SU-DHL-6 (cell line): ENCODE measurements around the gene SCN3B.

Experiments
- H2AFZ ChIP-seq: fragments of 200-600 bp; sonication (generic); 2 replicates; pipeline ENCODE4 v1.6.1; 2014; ENCODE audit warnings: low read depth, mild to moderate bottlenecking, moderate library complexity, mixed read lengths, antibody characterized with exemption, low read length; ENCODE audit not compliant: severe bottlenecking
- H3F3A ChIP-seq: fragments of 200-600 bp; shearing (Covaris generic); 2 replicates; pipeline ENCODE4 v1.6.0; 2016; ENCODE audit warnings: antibody characterized with exemption, mild to moderate bottlenecking; ENCODE audit not compliant: insufficient read depth
- H3K27ac ChIP-seq: fragments of 200-600 bp; sonication (generic); 2 replicates; pipeline ENCODE4 v1.5.1; 2016; ENCODE audit warnings: low read depth, mild to moderate bottlenecking, low read length, moderate library complexity, mixed read lengths
- H3K27me3 ChIP-seq: fragments of 200-600 bp; sonication (generic), shearing (Covaris generic); 2 replicates; pipeline ENCODE4 v1.6.0; 2014; ENCODE audit warnings: mild to moderate bottlenecking, low read length
- H3K36me3 ChIP-seq: fragments of 200-600 bp; sonication (generic); 2 replicates; pipeline ENCODE4 v1.6.1; 2014; ENCODE audit warnings: mild to moderate bottlenecking, low read length, mixed read lengths
- H3K4me2 ChIP-seq: fragments of 300-600, 200-600 bp; shearing (Covaris generic), sonication (generic); 2 replicates; pipeline ENCODE4 v1.6.0; 2014; ENCODE audit warnings: low read length, low read depth, mild to moderate bottlenecking; ENCODE audit not compliant: poor library complexity, severe bottlenecking
- H3K4me3 ChIP-seq: fragments of 200-600 bp; sonication (generic); 2 replicates; pipeline ENCODE4 v1.5.1; 2014; ENCODE audit warnings: antibody characterized with exemption, low read length, mild to moderate bottlenecking, mixed read lengths; ENCODE audit not compliant: insufficient read depth, poor library complexity, severe bottlenecking
- H3K79me2 ChIP-seq: fragments of 200-600 bp; sonication (generic); 2 replicates; pipeline ENCODE4 v1.6.1; 2014; ENCODE audit warnings: mild to moderate bottlenecking, low read length, moderate library complexity; ENCODE audit not compliant: insufficient read depth
- H3K9ac ChIP-seq: fragments of 200-600 bp; sonication (generic); 2 replicates; pipeline ENCODE4 v1.7.0; 2014; ENCODE audit warnings: mild to moderate bottlenecking, low read length
- H3K9me2 ChIP-seq: fragments of 200-600 bp; sonication (generic); replicated peaks from 2 replicates; pipeline ENCODE4 v1.6.1; 2014; ENCODE audit warnings: low read length; ENCODE audit not compliant: insufficient read depth
- H3K9me3 ChIP-seq: fragments of 200-600 bp; sonication (generic); 2 replicates; pipeline ENCODE4 v1.6.1; 2014; ENCODE audit warnings: low read length, mixed read lengths; ENCODE audit not compliant: insufficient read depth
- H4K20me1 ChIP-seq: fragments of 200-600 bp; sonication (generic); 2 replicates; pipeline ENCODE4 v1.6.1; 2014; ENCODE audit warnings: low read depth, mild to moderate bottlenecking, antibody characterized with exemption, low read length, moderate library complexity, mixed read lengths
- CTCF ChIP-seq: fragments of 200-600 bp; sonication (generic); IDR thresholded peaks from one replicate; pipeline ENCODE4 v1.5.1; 2017; ENCODE audit warnings: antibody characterized with exemption, mild to moderate bottlenecking, low read length, moderate library complexity; ENCODE audit not compliant: insufficient read depth, poor library complexity, severe bottlenecking
- EZH2phosphoT487 ChIP-seq: fragments of 200-600 bp; sonication (generic), shearing (Covaris generic); conservative IDR thresholded peaks from 2 replicates; pipeline ENCODE4 v1.6.1; 2018; ENCODE audit warnings: mild to moderate bottlenecking, antibody characterized with exemption, low read length, moderate library complexity, mixed read lengths

SCN3B gene

GRCh38 chr11:123580137-123580536, 74.3 kb downstream of the SCN3B start:
- TF ChIP-seq CTCF = no peak
- TF ChIP-seq EZH2phosphoT487 = no peak
- H3K9me3 ChIP-seq = no peaks in the 10 kb centered on the region
- no peaks in the 10 kb centered on the region for H3K27me3 ChIP-seq
- H3K4me2 ChIP-seq = no peak overlapping the region
- H3K9ac ChIP-seq = no peak overlapping the region
- no peak overlapping the region for H2AFZ ChIP-seq
- H3K4me3 ChIP-seq = no peak overlapping the region
- H3K36me3 ChIP-seq = no peaks in the 10 kb centered on the region
- H3K79me2 ChIP-seq = no peaks in the 10 kb centered on the region
- no peaks in the 10 kb centered on the region for H4K20me1 ChIP-seq
- H3F3A ChIP-seq = no peaks in the 10 kb centered on the region
- H3K27ac ChIP-seq = no peak overlapping the region
- H3K9me2 ChIP-seq = no peaks in the 10 kb centered on the region

GRCh38 chr11:123579482-123579812, 75.0 kb downstream of the SCN3B start:
- no peak overlapping the region for H3K4me3 ChIP-seq
- no peaks in the 10 kb centered on the region for H4K20me1 ChIP-seq
- no peak overlapping the region for H3K4me2 ChIP-seq
- H3K9ac ChIP-seq = no peak overlapping the region
- TF ChIP-seq EZH2phosphoT487 = no peak
- no peak for TF ChIP-seq CTCF
- H3K27me3 ChIP-seq = no peaks in the 10 kb centered on the region
- H2AFZ ChIP-seq = no peak overlapping the region
- H3K9me3 ChIP-seq = no peaks in the 10 kb centered on the region
- no peaks in the 10 kb centered on the region for H3K79me2 ChIP-seq
- no peak overlapping the region for H3K27ac ChIP-seq
- no peaks in the 10 kb centered on the region for H3K36me3 ChIP-seq
- no peaks in the 10 kb centered on the region for H3K9me2 ChIP-seq
- H3F3A ChIP-seq = no peaks in the 10 kb centered on the region
